ENCODE data around the gene JARID2.

Gene JARID2

GRCh38 chr6:15556711-15557110 lies 310.8 kb downstream of the JARID2 start:
- no peak for FAIRE-seq

GRCh38 chr6:15557174-15557573 lies 311.3 kb downstream of the JARID2 start:
- no peak for FAIRE-seq

- no peak for FAIRE-seq
These were observed 314.8 kb downstream of the JARID2 start for GRCh38 chr6:15560713-15561112.

DNA sequence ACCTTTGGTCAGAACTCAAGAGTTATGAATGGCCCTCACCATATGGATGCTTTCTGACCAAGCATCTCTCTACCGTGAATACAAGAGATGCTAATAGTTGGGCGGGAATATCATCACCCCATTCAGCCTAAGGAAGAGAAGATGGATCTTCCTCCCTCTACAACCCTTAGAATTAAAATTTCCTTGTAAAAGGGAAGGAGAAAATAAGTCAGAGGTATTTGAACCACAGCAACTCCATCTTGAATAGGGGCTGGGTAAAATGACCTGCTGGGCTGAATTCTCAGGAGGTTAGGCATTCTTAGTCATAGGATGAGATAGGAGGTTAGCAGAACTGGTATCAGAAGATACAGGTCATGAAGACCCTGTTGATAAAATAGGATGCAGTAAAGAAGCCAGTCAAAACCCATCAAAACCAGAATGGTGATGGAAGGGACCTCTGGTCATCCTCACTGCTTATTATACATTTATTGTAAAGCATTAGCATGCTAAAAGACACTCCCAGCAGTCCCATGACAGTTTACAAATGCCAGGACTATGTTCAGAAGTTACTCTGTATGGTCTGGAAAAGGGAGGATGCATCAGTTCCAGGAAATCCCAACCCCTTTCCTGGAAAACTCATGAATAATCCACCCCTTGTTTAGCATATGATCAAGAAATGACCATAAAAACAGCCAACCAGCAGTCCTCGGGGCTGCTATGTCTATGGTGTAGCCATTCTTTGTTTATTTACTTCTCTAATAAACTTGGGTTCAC lies 315.8 kb downstream of the JARID2 start:
- FAIRE-seq = no peak

DNA sequence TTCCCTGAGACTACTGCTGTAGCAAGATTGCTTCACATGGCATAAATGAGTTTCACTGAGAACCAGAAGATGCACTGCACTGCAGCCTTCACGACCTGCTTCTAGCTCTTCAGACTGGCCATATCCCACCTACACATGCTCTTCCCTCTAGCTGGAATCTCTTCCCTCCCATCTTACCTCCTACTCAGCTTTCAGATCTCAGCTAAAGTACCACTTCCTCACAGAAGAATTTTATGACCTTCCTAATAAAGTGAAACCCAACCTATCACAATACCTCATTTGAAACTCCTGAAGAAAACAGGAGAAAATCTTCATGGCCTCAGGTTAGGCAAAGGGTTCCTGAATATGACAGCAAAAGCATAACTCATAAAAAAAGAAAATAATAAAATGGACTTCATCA lies 317.1 kb downstream of the JARID2 start:
- no peak for FAIRE-seq

- no peak for FAIRE-seq
These were observed 323.4 kb downstream of the JARID2 start for GRCh38 chr6:15569035-15569995.

DNA sequence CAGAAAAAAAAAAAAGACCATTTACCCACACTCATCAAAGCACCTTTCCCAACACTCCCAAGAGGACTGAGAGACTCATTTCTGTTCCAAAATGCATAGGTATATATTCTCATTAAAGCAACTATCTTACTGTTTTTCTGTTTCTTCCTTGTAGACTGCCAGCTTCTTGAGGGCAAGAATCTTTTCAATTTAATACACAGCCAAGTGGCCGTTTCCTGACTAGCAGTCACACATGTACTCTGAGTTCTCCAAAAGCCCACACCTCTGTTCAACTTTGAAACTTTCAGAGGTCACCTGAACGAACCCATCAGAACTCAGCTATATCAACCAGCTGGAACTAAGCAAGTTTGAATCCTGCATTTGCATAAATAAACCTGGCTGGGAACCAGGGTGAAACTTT lies 324.3 kb downstream of the JARID2 start:
- FAIRE-seq = no peak

Data from G401.6 (cell line).